Fibroblast of lung (primary cell): ENCODE measurements around the gene TRMT61A.

Experiments
- CTCF ChIP-seq, 2 donors: IDR thresholded peaks in 1 of 2; conservative IDR thresholded peaks in 1 of 2; 1 replicate in 1 of 2; 2 replicates in 1 of 2; pipeline ENCODE4 v1.5.1; 2011 to 2012; ENCODE audit warnings: low read length in 2 of 2, control low read depth in 1 of 2, inconsistent platforms in 1 of 2, low read depth in 1 of 2, mild to moderate bottlenecking in 1 of 2
- EZH2 ChIP-seq: IDR thresholded peaks from 2 replicates; pipeline ENCODE4 v1.5.1; 2012; ENCODE audit warnings: low read length, control low read depth, mild to moderate bottlenecking; ENCODE audit errors: missing control alignments

- TF ChIP-seq CTCF (conservative IDR thresholded peaks at IDR 0.05 in 1 of 2, IDR thresholded peaks at IDR 0.05 in 1 of 2; ENCODE audit: low read depth in 1 of 2, low read length in 2 of 2) (no peak), EZH2 (no peak)
Measured at GRCh38 chr14:103502877-103503276, 26.1 kb upstream of the TRMT61A start.
